Left lobe of liver (tissue), 2 donors: ENCODE data around the gene TBPL2. TPM values are rescaled to one million over a fixed set of nuclear protein-coding genes. Genes with fewer than 3 reads are reported as not detected.
"Not testable (repeated sequence)": the region's sequence is repeated elsewhere in the genome, so short reads cannot be mapped to it uniquely, and the experiment has no call there.

Experiments used
- ATAC-seq: fragments of 200-7000 bp; cut with Tn5 transposase; one replicate; pipeline ENCODE4 v1.9.1; 2020; ENCODE audit warnings: mild to moderate bottlenecking, moderate library complexity
- DNase-seq: peaks from one replicate; pipeline ENCODE4 v3.0.0-alpha.2; 2020; ENCODE audit warnings: low spot score
- total RNA-seq: library from RNA; stranded (reverse); gene quantifications from one replicate; pipeline ENCODE4 v1.2.1, GENCODE V29; 2021
- donor health status: DM: no; HTN: no; CAD: no; lungs with moderate emphysema.
- donor health status: DM: no; HTN: yes; CAD: no.

TBPL2 gene
- total RNA-seq, 1 donor from 2014 or later = not detected

DNA sequence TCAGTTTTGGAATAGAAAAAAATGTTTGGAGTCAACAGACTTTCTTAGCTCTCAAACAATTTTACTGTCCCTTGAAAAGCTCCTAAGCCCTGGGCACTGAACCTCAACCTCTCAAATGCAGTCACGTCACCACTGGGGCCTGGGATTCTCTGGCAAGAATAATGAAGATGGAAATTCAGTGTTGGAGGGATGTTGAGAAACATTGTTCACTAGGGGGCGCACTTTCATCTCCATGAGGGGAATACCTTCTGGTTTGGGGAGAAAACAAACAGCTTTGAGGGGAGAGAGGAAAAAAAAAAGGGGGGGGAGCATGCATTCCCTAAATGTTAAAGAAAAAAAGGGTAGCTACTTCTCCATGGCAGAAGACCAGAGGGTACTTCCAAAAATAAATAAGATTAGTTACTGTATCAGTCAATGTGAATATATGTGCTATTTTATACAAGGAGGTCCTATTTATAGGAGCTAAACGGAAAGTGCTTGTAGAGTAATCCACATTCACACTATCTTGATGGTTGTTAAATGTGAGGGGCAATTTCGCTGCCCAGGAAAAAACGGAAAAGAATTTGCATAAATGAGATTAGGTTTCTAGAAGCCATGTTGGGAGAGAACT lies 5.8 kb upstream of the TBPL2 start:
- ATAC-seq = peak; percentile 93
- no peak for DNase-seq

DNA sequence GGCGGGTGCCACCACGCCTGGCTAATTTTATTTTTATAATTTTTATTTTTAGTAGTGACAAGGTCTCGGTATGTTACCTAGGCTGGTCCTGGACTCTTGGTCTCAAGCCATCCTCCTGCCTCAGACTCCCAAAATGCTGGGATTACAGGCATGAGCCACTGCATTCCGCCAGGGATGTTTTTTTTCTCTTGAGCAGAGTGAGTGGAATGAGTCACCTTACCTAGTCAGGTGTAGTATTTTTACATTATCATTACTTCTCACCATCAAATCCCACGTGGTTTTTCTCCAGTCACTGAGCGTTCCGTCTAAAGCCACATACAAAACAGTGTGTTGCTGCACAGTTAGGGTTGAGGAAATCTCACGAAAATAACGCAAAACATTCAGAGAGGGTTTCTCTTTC lies 870 bp upstream of the TBPL2 start:
- ATAC-seq (no peak), DNase-seq (no peak)

DNA sequence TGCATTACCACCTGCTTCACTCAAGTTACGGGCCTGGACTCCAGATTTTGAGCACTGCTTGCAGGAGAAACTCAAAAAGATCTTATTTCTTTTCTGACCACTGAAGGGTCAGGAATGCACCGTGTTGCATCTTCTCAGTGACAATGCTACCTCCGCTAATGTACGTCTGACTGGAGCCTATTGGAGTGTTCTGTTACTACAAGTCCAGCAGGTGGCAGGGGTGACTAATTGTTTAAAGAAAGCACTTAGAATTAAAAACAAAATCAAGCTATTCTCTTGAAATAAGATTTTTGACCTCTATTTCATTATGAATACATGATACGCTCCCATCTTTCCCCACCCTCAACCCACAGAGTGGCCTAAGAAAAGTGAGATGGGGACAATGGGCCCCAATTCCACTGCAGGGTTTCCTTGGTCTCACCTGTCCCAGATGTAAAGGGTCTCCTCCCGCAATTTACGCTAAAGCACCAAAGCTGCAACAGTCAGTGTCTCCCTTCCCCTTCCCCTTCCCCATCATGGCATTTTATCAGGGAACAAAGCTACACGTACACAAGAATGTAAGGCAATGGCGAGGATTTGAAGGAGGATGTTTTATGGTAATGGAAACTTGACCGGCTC lies 2.2 kb downstream of the TBPL2 start:
- ATAC-seq (peak; percentile 74), DNase-seq (no peak)

DNA sequence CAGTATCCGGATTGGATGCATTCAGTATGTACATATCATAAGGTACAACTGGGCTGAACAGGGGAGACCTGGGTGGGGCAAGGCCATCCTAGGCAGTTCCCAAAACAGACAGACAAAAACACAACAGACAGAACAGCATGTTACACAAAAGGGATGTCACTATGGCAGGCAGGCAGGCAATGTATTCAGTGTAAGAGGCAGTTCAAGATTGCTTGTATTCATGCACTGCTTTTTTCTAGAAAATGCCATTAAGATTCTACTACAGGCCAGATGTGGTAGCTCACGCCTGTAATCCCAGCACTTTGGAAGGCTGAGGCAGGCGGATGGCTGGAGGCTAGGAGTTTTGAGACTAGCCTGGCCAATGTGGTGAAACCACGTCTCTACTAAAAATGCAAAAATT lies 3.5 kb downstream of the TBPL2 start:
- DNase-seq (no peak), ATAC-seq (no peak)

DNA sequence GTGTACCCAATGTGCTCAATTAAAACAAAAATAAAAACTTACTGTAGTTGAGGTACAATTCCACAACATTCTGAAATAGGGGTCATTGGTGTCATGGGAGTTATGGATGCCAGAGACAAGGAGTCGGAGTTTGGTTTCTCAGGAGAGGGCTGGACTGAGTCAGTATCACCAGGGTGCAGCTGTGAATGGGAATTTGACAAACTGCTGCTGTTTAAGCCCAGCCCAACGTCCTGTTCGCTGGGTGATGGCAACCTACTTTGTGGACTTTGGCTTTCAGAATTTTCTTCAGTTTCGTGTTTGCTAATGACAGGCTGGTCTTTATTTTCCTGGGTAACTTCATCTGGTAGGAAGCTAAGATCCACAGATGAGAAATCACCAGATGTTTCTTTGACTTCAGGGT lies 3.9 kb downstream of the TBPL2 start:
- DNase-seq = no peak
- no peak for ATAC-seq

DNA sequence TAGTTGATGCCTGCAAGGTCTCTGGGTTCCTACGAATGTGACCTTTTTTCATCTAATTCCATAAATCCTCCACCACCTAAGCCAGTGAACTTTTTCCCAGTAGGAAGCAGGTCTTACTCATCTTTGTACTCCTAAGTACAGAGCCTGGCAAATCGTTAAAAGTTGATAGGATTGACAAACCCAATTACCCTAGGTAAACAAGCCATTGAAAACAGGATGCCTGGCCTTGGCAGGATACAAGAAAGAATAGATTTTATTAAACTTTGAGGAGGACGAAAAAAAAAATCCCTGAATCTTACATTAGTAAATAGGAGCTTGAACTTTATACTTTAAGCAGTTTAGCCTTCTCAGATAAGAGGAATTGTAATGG lies 5.6 kb downstream of the TBPL2 start:
- DNase-seq = no peak
- ATAC-seq = peak; percentile 58

DNA sequence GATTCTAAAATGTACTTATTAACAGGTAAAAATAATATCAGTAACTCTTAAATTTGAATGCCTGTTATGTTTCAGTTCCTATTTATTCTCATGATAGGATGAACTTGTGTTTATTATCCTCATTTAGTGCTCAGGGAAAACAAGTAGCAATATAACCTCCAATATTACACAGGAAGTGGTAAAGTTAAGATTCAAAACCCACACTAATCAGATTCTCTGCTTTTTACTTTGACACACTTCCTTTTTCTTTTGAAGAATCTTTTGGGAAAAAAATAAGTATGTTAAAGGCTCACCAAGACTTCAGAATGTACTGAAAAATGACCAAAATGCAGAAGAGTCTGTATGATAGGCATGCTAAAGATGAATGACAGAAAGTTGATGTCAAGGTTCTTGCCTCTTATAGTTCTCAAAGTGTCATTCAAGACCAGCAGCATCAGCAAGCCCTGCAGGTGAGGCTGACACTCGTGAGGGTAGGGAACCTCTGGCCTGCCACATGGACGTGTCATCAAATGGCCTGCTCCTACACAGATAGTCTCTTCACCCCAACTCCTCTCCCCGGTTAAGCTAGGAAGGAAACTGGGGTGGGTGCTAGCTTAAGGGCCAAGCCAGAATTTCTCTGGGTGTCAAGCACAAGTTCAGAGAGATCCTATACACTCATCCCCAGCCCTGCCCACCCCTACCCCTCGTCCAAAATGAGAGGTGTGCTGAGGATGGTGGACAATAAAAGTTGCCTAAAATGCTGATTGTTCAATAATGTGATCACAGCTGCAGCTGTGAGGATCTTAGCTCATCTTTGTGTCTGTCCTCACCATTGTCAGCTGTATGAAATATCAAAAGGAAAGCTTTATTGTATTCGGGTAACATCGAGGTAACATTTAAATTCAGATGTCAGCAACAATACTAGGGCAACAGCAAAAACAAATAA lies 6.3 kb downstream of the TBPL2 start:
- no peak for DNase-seq
- no peak for ATAC-seq

DNA sequence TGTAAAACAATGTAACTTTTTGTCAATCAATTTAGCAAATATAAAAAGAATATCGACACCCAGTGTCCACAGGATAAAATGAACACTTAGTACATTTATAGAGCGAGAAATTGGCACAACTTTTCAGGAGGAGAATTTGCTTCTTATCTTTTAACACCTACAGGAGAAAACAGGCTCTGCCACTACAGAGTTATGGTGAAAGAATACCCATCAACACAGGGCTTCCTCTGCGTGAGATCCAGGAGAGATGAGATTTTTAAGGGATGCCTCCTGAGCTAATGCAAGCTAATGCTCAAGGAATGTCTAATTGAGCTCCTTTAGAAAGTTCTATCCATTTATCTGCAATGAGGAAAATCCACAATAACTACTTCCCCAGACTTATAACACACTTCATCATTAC lies 7.8 kb downstream of the TBPL2 start:
- no peak for ATAC-seq

DNA sequence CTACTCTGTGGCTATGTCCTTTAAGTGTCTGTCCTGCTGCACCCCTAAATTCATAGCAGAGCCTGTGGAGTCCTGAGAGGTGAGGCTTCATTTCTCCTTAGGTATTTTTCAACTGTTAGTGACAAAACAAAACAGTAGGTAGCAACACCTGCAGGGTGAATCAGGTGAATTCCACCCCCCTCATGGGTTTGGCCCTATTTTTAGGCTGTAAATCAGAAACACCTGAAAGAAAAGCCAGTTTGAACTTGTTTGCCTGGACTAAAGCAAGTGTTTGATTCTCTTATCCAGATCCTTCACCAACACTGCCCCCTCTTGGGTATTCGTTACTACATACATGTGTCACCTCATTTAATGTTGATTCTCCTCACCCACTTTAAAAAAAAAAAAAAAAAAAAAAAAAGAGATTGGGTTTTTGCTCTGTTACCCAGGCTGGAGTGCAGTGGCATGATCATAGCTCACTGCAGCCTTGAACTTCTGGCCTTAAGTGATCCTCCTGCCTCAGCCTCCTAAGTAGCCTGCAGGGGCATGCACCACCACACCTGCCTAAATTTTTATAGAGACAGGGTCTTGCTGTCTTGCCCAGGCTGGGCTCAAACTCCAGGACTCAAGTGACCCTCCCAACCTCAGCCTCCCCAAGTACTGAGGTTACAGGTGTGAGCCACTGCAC lies 10.3 kb downstream of the TBPL2 start:
- ATAC-seq = peak; percentile 90
- DNase-seq = no peak

More for the DNA sequence above, 7.8 kb downstream of the TBPL2 start:
- no peak for DNase-seq

DNA sequence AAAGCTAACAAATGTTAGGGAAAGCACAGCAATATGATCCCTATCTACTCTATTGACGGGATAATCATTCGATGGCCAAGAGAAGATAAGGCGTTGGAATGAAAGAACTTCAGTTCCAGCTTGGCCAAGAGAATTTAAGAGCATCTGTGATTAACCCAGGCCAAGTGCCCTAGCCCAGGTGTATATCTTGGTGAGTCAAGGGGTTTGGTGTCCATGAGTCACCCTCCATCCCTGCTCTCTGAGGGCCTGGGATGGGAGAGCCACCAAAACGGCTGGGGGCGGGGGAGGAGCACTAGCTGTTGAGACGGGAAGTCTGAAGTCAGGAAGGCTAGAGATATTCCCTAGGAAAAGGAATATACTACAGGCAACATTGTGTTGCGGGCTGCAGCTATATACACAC lies 13.0 kb downstream of the TBPL2 start:
- ATAC-seq (no peak), DNase-seq (no peak)

DNA sequence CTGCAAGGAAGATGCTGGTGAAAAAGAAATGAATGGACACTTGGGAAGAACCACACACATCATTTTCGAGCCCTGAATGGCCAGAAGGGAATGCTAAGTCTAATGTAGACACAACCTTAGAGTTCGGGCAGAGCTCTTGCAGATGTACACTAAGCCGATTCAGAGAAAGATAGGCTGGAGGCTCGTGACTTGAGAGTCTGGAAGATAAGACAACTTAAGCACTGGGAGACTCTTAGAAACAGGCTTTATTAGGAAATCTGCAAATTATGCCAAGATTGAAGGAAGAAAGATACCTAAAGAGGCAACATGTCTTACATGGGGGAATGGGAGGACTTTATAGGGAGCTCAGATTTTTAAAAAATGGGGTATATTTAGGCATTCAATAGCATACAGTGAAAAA lies 13.5 kb downstream of the TBPL2 start:
- DNase-seq (no peak), ATAC-seq (no peak)

DNA sequence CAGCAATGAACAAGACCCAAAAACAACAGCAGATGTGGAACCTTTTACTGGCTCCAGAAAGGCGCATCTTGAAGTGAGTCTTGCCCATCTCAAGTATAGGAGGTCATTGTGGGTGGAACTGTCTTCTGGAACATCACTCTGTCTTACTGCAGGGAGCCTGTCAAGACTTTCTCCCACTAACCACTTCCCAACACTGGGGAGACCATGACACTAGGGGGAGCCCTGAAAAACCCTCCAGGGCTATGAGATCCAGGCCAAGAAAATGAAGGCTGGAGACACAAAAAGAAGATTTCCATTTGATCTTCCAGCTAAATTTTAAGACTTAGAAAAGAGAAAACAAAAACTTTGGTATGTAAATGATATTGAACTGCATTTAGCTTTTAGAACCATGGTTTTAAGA lies 15.3 kb downstream of the TBPL2 start:
- ATAC-seq = no peak
- DNase-seq = no peak

DNA sequence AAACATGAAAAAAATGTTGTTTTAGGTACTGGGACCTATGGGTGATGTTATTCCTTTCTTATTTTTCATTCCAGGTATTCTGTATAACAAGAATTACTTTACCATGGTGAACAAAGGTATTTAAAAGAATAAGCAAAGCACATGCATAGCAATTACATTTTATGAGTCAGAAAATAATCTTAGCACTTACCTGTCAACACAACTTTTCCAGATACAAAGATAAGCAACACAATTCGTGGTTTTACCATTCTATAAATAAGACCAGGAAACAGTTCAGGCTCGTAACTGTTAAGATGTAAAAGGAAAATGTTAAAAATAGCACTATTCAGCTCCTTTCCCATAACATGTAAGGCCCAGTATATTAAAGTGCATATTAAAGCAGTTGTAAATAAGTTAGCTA lies 16.4 kb downstream of the TBPL2 start:
- ATAC-seq (no peak), DNase-seq (no peak)

DNA sequence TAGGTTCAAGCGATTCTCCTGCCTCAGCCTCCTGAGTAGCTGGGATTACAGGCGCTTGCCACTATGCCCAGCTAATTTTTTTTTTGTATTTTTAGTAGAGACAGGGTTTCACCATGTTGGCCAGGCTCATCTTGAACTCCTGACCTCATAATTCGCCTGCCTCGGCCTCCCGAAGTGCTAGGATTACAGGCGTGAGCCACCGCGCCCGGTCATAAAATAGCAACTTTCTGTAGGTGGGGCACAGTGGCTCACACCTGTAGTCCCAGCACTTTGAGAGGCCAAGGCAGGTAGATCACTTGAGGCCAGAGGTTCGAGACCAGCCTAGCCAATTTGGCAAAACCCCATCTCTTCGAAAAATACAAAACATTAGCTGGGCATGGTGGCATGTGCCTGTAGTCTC lies 18.1 kb downstream of the TBPL2 start:
- ATAC-seq = not testable (repeated sequence)

DNA sequence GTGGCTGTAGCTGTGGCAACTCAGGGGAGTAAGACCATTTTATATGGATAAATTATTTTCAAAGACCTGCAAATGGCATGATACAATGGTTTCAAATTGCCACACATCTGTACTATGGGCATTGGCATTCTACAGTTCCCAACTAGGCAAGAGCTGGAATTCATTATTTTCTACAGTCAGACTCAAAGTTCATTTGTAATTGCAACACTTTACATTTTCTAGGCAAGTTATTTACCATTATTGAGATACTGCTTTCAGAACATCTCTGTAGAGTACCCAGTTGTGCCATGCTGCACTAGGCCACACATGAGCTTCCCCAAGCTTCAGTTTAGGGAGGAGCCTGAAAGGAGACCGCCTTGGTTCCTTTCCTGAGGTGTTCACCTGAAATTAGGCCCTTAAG lies 20.8 kb downstream of the TBPL2 start:
- no peak for DNase-seq

More for the DNA sequence above, 18.1 kb downstream of the TBPL2 start:
- DNase-seq = not testable (repeated sequence)

DNA sequence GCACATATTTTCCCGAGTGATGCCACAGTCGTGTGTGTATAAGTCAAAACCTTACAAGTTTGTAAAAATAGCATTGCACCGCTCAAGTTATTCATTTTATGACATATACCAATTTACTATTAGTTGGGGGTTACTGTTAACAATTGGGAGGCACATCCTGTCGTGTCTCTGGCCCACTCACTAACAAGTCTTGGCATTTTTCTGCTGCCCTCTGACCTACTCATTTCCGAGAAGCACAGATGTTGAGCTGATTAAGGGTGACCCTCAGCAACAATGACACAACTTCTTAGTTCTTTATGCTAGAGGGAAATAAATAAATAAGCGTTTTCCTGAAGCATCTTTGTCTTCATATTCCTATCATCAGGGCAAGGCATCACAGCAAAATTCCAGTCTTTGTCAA lies 22.0 kb downstream of the TBPL2 start:
- DNase-seq (no peak), ATAC-seq (no peak)

More for the DNA sequence above, 20.8 kb downstream of the TBPL2 start:
- ATAC-seq = no peak

DNA sequence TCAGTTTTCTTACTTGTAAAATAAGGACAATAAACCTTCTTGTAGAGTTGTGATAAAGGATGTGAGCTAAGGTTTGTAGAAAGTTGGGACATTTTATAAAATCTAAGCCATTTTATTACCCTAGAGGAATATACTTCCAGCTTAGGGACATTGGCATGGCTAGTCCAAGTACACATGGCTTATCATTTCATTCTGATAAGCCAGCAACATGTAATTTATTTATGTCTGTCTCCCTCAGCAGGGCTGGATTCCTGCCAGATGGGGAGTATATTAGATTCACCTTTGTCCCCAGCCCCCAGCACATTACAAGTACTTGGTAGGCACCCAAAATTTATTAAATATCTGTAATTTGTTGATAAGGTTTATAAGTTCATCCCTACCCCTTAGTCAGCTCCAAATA lies 22.5 kb downstream of the TBPL2 start:
- DNase-seq = no peak
- ATAC-seq = no peak

DNA sequence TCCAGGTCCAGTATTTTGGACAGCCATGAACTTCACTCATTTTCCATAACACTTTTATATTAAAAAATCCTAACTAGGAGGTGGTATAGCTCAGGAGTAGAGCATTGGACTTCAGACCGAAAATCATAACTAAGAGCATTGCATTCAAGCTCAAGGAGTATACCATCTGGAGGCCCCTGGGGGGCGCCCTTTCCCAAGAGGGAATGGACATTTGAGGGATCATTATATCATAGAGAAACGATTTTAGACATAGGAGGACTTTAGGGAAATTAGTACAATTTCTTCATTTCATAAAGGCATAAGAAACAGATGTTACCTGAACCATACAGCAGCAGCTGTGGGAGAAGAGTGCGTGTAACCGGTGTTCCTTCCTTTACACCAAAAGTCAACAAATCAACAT lies 23.6 kb downstream of the TBPL2 start:
- DNase-seq (no peak), ATAC-seq (no peak)

DNA sequence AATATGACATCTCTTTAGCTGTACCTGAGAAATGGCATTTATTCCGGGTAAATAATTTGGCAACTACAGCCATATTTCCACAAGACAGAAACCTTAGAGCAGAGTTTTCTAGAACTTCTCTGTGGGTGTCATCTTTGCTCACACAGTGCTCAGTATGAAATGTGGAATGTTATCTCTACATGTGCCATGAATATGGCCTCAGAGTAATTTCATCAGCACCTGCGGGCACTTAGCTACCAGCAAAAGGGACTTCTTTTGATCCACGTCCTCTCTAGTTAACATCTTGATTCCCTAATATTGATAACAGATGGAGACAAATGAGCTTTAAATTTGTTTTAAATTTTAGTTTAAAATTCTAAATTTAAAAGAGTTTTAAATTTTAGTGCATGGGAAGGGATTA lies 25.9 kb downstream of the TBPL2 start:
- ATAC-seq (no peak), DNase-seq (no peak)

DNA sequence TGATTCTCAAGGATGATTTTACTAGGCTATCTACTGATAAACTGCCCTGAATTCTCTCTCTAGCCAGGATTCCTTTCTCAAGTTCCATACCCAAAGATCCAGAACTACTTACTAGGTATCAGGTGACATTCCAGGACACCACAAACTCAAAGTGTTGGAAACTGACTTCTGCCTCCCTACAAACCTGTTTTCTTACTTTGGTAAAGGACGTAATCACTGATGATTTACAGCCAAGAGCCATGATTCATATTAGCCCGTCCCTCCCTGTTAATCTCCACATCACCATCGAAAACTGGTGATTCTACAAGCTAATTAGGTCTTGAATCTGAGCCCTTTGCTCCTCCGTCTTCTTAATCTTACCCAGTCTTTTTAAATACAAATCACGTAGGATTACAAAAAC lies 27.7 kb downstream of the TBPL2 start:
- ATAC-seq = no peak
- no peak for DNase-seq
